Body of pancreas (tissue), 4 donors: ENCODE results near the gene HS3ST4.

ENCODE experiments used
- POLR2A ChIP-seq, 3 donors: fragments of 450-650 bp; IDR thresholded peaks; one replicate each; pipeline ENCODE4 v1.6.1; 2016; ENCODE audit warnings: antibody characterized with exemption in 3 of 3, mild to moderate bottlenecking in 2 of 3
- TF ChIP-seq, protein P1 (sequence below), 7 experiments: fragments of 450-650 bp in 4 of 7; fragments of 200-600 bp in 3 of 7; sonication (generic) in 3 of 7; IDR thresholded peaks; one replicate each; pipeline ENCODE4 v1.5.1; 2016 to 2019; ENCODE audit warnings: antibody characterized with exemption in 7 of 7

DNA sequence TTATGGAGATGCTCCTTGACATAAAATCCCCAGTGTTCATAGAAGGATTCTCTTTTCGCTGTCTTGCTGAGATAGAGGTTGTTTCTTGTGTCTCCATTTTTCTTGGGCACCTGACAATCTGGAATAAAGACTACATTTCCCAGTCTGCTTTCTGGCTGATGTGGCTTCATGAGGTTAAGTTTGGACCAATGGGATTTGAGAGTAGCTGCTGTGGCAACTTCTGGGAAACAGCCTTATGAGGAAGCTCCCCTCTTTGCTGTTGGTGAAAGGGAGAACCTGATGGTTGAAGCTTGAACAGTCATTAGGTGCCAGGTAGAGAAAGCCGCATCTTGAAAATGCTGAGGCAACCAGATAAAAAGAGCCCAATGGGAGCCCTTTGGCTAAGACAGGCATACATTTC lies 24.4 kb downstream of the HS3ST4 start:
- TF ChIP-seq, protein P1, sequence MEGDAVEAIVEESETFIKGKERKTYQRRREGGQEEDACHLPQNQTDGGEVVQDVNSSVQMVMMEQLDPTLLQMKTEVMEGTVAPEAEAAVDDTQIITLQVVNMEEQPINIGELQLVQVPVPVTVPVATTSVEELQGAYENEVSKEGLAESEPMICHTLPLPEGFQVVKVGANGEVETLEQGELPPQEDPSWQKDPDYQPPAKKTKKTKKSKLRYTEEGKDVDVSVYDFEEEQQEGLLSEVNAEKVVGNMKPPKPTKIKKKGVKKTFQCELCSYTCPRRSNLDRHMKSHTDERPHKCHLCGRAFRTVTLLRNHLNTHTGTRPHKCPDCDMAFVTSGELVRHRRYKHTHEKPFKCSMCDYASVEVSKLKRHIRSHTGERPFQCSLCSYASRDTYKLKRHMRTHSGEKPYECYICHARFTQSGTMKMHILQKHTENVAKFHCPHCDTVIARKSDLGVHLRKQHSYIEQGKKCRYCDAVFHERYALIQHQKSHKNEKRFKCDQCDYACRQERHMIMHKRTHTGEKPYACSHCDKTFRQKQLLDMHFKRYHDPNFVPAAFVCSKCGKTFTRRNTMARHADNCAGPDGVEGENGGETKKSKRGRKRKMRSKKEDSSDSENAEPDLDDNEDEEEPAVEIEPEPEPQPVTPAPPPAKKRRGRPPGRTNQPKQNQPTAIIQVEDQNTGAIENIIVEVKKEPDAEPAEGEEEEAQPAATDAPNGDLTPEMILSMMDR (IDR thresholded peaks at IDR 0.05), result no peak
- TF ChIP-seq POLR2A (IDR thresholded peaks at IDR 0.05), result no peak
